Uterus (tissue), 2 donors: ENCODE data around the gene CHCHD4.

ENCODE experiments used
- CTCF ChIP-seq, 4 experiments: fragments of 200-600 bp in 2 of 4; fragments of 450-650 bp in 2 of 4; sonication (generic) in 2 of 4; IDR thresholded peaks; one replicate each; pipeline ENCODE4 v1.5.1; 2016 to 2019; ENCODE audit warnings: antibody characterized with exemption in 4 of 4, mild to moderate bottlenecking in 2 of 4, moderate library complexity in 1 of 4
- POLR2A ChIP-seq, 2 donors: fragments of 450-650 bp; IDR thresholded peaks; one replicate each; pipeline ENCODE4 v1.6.1; 2016; ENCODE audit warnings: antibody characterized with exemption in 2 of 2, mild to moderate bottlenecking in 1 of 2, moderate library complexity in 1 of 2

GRCh38 chr3:14082108-14082657, 42.5 kb downstream of the CHCHD4 start:
- no peak for TF ChIP-seq POLR2A (IDR thresholded peaks at IDR 0.05)
- TF ChIP-seq CTCF (IDR thresholded peaks at IDR 0.05), result no peak
